Naive B cell (primary cell): ENCODE data around the gene RBM19. TPM values are rescaled to one million over a fixed set of nuclear protein-coding genes. Genes with fewer than 3 reads are reported as not detected.

Source experiments
- ATAC-seq, 2 donors: fragments of 150-1000 bp; cut with Tn5 transposase; 2 replicates each; pipeline ENCODE4 v1.10.0; 2021; ENCODE audit warnings: low read depth in 2 of 2, mild to moderate bottlenecking in 2 of 2, moderate library complexity in 2 of 2
- DNase-seq: peaks from one replicate; pipeline ENCODE4 v3.0.0; 2022
- H3K27ac Mint-ChIP-seq, 6 donors: one replicate each; pipeline ENCODE4 v1.8.0; 2020 to 2022; ENCODE audit warnings: mild to moderate bottlenecking in 6 of 6, mixed read lengths in 6 of 6, moderate library complexity in 5 of 6, inconsistent platforms in 2 of 6
- H3K27me3 Mint-ChIP-seq, 3 donors: one replicate each; pipeline ENCODE4 v1.8.0; 2021 to 2022; ENCODE audit warnings: mixed read lengths in 3 of 3, mild to moderate bottlenecking in 1 of 3
- H3K36me3 Mint-ChIP-seq, 2 donors: one replicate each; pipeline ENCODE4 v1.8.0; 2020 to 2022; ENCODE audit warnings: mixed read lengths in 2 of 2, inconsistent platforms in 1 of 2, mild to moderate bottlenecking in 1 of 2
- H3K4me1 Mint-ChIP-seq, 3 donors: one replicate each; pipeline ENCODE4 v1.8.0; 2020 to 2022; ENCODE audit warnings: mixed read lengths in 3 of 3, inconsistent platforms in 1 of 3, mild to moderate bottlenecking in 1 of 3, moderate library complexity in 1 of 3
- H3K4me3 Mint-ChIP-seq, 8 donors: one replicate each; pipeline ENCODE4 v1.8.0; 2020 to 2022; ENCODE audit warnings: mild to moderate bottlenecking in 8 of 8, mixed read lengths in 8 of 8, moderate library complexity in 8 of 8, inconsistent platforms in 2 of 8
- H3K9me3 Mint-ChIP-seq, 7 donors: one replicate each; pipeline ENCODE4 v1.8.0; 2020 to 2022; ENCODE audit warnings: mixed read lengths in 7 of 7, mild to moderate bottlenecking in 5 of 7, inconsistent platforms in 2 of 7, moderate library complexity in 1 of 7
- polyA plus RNA-seq, 6 donors: library from polyadenylated mRNA; unstranded; fragments of 300-500 nt; fragmentation: Illumina TruSeq; gene quantifications; one replicate each; pipeline ENCODE4 v1.2.3, GENCODE V29; 2021; ENCODE audit warnings: low read depth in 6 of 6

The RBM19 gene
- polyA plus RNA-seq, 6 donors from 2014 or later = 5.6 to 18.9 (median 10.5) TPM

GRCh38 chr12:113882690-113883089, 83.4 kb downstream of the RBM19 start:
- H3K4me1 Mint-ChIP-seq = peaks cover 0 to 4% (median 0%) of the 10 kb centered on the region in 3 donors
- ATAC-seq (no peak), DNase-seq (no peak)
- no peaks in the 10 kb centered on the region for H3K27me3 Mint-ChIP-seq
- H3K9me3 Mint-ChIP-seq = no peaks in the 10 kb centered on the region
- peak overlapping the region in 1 of 6 donors; percentile 64 for H3K27ac Mint-ChIP-seq
- H3K36me3 Mint-ChIP-seq = peaks cover 31 to 36% of the 10 kb centered on the region in 2 donors
- H3K4me3 Mint-ChIP-seq = no peak overlapping the region

- H3K27ac Mint-ChIP-seq = peak overlapping the region in 2 of 6 donors; percentile 9 to 39
- no peaks in the 10 kb centered on the region for H3K27me3 Mint-ChIP-seq
- H3K9me3 Mint-ChIP-seq = no peaks in the 10 kb centered on the region
- ATAC-seq = no peak
- peaks cover 0 to 4% (median 0%) of the 10 kb centered on the region in 3 donors for H3K4me1 Mint-ChIP-seq
- peaks cover 31 to 37% of the 10 kb centered on the region in 2 donors for H3K36me3 Mint-ChIP-seq
- no peak for DNase-seq
- no peak overlapping the region for H3K4me3 Mint-ChIP-seq
Observed at GRCh38 chr12:113880988-113881962, 84.8 kb downstream of the RBM19 start.

DNA sequence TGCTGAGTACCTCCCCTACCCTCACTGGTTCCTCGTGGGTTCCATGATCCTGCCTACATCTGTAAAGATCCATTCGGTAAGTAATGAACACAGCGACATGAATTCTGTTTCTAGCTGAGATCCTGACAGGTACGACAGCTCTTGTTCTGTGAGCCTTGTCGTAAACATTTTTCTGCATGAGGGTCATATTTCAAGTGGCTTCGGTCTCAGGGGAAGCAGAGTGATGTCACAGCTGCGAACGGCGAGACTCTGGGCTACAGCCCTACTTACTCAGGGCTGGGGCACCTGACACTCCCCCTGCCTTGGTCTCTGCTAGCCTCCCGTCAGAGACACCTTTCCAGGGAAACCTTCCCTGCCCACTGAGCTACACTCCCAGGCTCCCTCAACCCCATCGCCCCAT, 85.8 kb downstream of the RBM19 start:
- no peak overlapping the region for H3K4me3 Mint-ChIP-seq
- H3K27ac Mint-ChIP-seq = peak overlapping the region in 1 of 6 donors; percentile 39
- no peaks in the 10 kb centered on the region for H3K9me3 Mint-ChIP-seq
- DNase-seq (no peak), ATAC-seq (no peak)
- H3K36me3 Mint-ChIP-seq = peaks cover 33 to 42% of the 10 kb centered on the region in 2 donors
- peaks cover 0 to 4% (median 0%) of the 10 kb centered on the region in 3 donors for H3K4me1 Mint-ChIP-seq
- no peaks in the 10 kb centered on the region for H3K27me3 Mint-ChIP-seq

DNA sequence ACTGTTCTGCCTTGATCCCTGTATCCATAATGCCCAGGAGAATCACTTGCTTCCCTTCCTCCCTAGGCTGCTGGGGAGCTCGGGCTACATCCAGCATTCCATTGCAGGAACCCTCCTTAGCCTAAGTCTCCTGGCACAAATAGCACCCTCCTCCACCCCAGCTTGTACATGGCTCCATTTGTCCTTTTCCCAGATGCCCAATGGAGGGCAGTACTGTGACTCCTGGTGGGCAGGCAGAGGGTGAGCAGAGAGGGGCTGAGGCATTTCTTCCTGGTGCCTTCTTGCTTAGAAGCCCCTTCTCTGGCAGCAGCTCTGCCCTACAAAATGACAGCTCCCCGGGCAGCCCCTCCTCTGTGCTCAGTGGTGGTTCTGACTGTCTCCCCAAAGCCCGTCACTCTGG, 86.5 kb downstream of the RBM19 start:
- ATAC-seq (no peak), DNase-seq (no peak)
- Mint-ChIP-seq H3K27ac (peak overlapping the region in 1 of 6 donors; percentile 68), H3K27me3 (no peaks in the 10 kb centered on the region), H3K4me3 (peak overlapping the region in 1 of 8 donors; percentile 13), H3K9me3 (no peaks in the 10 kb centered on the region), H3K36me3 (peaks cover 33 to 48% of the 10 kb centered on the region in 2 donors), H3K4me1 (peaks cover 0 to 4% (median 0%) of the 10 kb centered on the region in 3 donors)

- DNase-seq = no peak
- ATAC-seq = no peak
- no peak overlapping the region for H3K4me3 Mint-ChIP-seq
- no peak overlapping the region for H3K27ac Mint-ChIP-seq
- H3K9me3 Mint-ChIP-seq = no peaks in the 10 kb centered on the region
- peaks cover 33 to 53% of the 10 kb centered on the region in 2 donors for H3K36me3 Mint-ChIP-seq
- H3K4me1 Mint-ChIP-seq = peaks cover 0 to 4% (median 0%) of the 10 kb centered on the region in 3 donors
- H3K27me3 Mint-ChIP-seq = no peaks in the 10 kb centered on the region
Observed at GRCh38 chr12:113877607-113878006, 88.5 kb downstream of the RBM19 start.

DNA sequence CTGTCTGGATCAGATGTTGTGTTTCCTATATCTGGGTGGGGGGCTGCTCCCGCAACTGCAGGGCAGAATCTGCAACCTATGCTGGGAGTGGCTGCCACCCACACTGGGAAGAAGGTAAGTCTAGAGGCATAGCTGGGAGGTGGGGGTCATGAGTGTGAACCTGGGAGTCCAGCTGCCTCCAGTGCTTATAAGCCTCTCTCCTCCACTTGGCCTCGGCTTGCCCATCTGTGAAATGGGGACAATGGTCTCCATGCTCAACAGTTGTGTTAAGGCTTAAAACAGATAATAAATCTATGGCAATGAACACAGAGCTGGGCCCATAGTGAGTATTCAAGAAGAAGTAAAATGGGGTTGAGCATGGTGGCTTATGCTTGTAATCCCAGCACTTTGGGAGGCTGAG, 90.0 kb downstream of the RBM19 start:
- ATAC-seq (no peak), DNase-seq (no peak)
- Mint-ChIP-seq H3K4me1 (no peaks in the 10 kb centered on the region), H3K27me3 (no peaks in the 10 kb centered on the region), H3K36me3 (peaks cover 33 to 50% of the 10 kb centered on the region in 2 donors), H3K4me3 (no peak overlapping the region), H3K9me3 (no peaks in the 10 kb centered on the region), H3K27ac (peak overlapping the region in 1 of 6 donors; percentile 57)

- Mint-ChIP-seq H3K27me3 (no peaks in the 10 kb centered on the region), H3K4me1 (no peaks in the 10 kb centered on the region), H3K36me3 (peaks cover 33 to 47% of the 10 kb centered on the region in 2 donors), H3K4me3 (no peak overlapping the region), H3K9me3 (no peaks in the 10 kb centered on the region), H3K27ac (no peak overlapping the region)
- ATAC-seq = no peak
- no peak for DNase-seq
Observed at GRCh38 chr12:113875691-113876090, 90.4 kb downstream of the RBM19 start.

DNA sequence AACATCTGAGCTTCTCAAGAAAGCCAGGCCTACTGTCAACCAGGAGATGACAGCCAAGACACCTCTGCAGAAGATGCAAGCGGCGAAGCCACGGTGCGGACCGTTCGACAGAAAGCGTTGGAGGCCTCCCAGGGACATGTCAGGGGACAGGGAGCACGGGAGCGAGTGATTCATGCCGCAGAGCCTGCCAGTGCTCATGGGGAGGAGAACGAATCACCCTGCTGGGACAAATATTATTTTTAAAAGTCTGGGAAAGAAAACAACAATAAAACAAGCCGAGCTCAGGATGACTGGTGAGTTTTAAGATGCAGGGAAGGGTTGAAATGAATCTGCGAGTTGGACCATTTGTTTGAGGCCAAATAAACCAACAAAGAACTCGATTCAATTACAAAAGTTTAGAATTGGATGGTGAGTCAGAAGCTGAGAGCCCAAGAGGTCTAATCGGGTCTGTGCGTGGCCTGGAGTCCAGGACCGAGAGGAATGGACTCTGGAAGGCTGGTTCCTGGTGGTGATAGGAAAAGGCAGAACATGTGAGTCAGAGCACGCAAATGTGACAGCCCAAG, 91.0 kb downstream of the RBM19 start:
- Mint-ChIP-seq H3K36me3 (peaks cover 33 to 41% of the 10 kb centered on the region in 2 donors), H3K27me3 (no peaks in the 10 kb centered on the region), H3K9me3 (no peaks in the 10 kb centered on the region), H3K4me1 (no peaks in the 10 kb centered on the region), H3K27ac (no peak overlapping the region), H3K4me3 (no peak overlapping the region)
- no peak for DNase-seq
- no peak for ATAC-seq

DNA sequence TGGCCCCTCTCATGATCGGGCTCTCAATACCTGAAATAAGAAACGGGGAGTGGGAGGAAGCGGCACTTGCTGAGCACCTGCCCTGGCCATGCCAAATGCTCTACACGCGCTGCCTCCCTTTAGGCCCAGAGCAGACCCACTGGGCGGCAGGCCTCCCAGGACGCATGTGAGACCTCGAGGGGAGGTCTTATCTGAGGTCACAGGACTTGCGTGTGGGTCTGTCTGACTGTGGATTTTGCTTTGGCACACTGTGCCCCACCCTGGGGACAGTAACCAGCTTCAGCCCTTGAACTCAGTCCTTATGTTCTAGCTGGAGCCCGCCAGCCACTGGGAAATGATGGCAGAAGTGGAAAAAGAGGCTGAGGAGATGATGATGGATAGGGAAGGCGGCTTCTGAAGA, 91.8 kb downstream of the RBM19 start:
- no peak for DNase-seq
- Mint-ChIP-seq H3K4me3 (no peak overlapping the region), H3K27ac (no peak overlapping the region), H3K4me1 (no peaks in the 10 kb centered on the region), H3K9me3 (no peaks in the 10 kb centered on the region), H3K27me3 (no peaks in the 10 kb centered on the region), H3K36me3 (peaks cover 29 to 33% of the 10 kb centered on the region in 2 donors)
- ATAC-seq = no peak

- H3K4me3 Mint-ChIP-seq = no peak overlapping the region
- ATAC-seq = no peak
Observed at GRCh38 chr12:113873740-113874139, 92.4 kb downstream of the RBM19 start.

DNA sequence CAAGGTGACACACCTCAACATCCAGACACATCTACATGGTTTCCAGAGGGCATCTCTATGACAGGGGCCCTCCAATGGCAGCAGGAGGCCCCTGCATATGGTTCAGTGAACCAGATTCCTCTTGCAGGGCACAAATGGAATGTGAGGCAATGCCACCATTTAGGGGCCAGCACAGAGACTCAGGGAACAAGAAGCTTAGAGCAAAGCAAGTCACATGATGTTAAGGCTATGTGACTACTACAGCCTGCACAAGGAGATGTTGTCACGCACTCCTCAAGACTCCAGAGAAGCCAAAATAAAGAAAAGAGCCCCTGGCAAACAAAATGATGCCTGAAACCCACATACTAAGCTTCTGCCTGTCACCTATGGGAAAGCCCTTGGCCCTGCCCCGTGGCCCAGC, 95.2 kb downstream of the RBM19 start:
- Mint-ChIP-seq H3K27ac (no peak overlapping the region), H3K36me3 (peaks cover 22 to 24% of the 10 kb centered on the region in 2 donors), H3K9me3 (no peaks in the 10 kb centered on the region), H3K4me3 (peak overlapping the region in 1 of 8 donors; percentile 4), H3K27me3 (no peaks in the 10 kb centered on the region), H3K4me1 (peaks cover 0 to 1% (median under 1%) of the 10 kb centered on the region in 3 donors)
- ATAC-seq (no peak), DNase-seq (no peak)

More at GRCh38 chr12:113873740-113874139, 92.4 kb downstream of the RBM19 start:
- no peak for DNase-seq
- Mint-ChIP-seq H3K27me3 (no peaks in the 10 kb centered on the region), H3K27ac (no peak overlapping the region), H3K9me3 (no peaks in the 10 kb centered on the region), H3K4me1 (no peaks in the 10 kb centered on the region), H3K36me3 (peaks cover 27 to 30% of the 10 kb centered on the region in 2 donors)

- peaks cover 23 to 27% of the 10 kb centered on the region in 2 donors for H3K36me3 Mint-ChIP-seq
Observed at GRCh38 chr12:113870035-113870434, 96.1 kb downstream of the RBM19 start.

GRCh38 chr12:113868365-113868764, 97.8 kb downstream of the RBM19 start:
- H3K36me3 Mint-ChIP-seq = peaks cover 11 to 16% of the 10 kb centered on the region in 2 donors
- peaks cover 18 to 27% (median 22%) of the 10 kb centered on the region in 3 donors for H3K4me1 Mint-ChIP-seq
- DNase-seq (no peak), ATAC-seq (no peak)
- H3K27ac Mint-ChIP-seq = no peak overlapping the region
- H3K9me3 Mint-ChIP-seq = peaks cover 0 to 4% (median 0%) of the 10 kb centered on the region in 7 donors
- no peaks in the 10 kb centered on the region for H3K27me3 Mint-ChIP-seq
- H3K4me3 Mint-ChIP-seq = no peak overlapping the region

More at GRCh38 chr12:113870035-113870434, 96.1 kb downstream of the RBM19 start:
- no peak for DNase-seq
- no peak for ATAC-seq
- peaks cover 7 to 10% (median 7%) of the 10 kb centered on the region in 3 donors for H3K4me1 Mint-ChIP-seq
- peaks cover 0 to 3% (median 0%) of the 10 kb centered on the region in 7 donors for H3K9me3 Mint-ChIP-seq
- H3K4me3 Mint-ChIP-seq = no peak overlapping the region
- no peak overlapping the region for H3K27ac Mint-ChIP-seq
- no peaks in the 10 kb centered on the region for H3K27me3 Mint-ChIP-seq
